SK-N-SH (cell line): Measurements from ENCODE around the gene ST3GAL6.

ENCODE experiments used
- EP300 ChIP-seq, 2 experiments: IDR thresholded peaks; 2 replicates each; pipeline versions ENCODE4 v1.4.0 to v1.6.1; 2012; ENCODE audit warnings: borderline replicate concordance in 1 of 2, low read depth in 1 of 2, low read length in 1 of 2
- FOSL2 ChIP-seq: IDR thresholded peaks from 2 replicates; pipeline ENCODE4 v1.4.0; 2012; ENCODE audit warnings: low read depth, mild to moderate bottlenecking, moderate library complexity, borderline replicate concordance
- JUND ChIP-seq: IDR thresholded peaks from 2 replicates; pipeline ENCODE4 v1.4.0; 2012
- MEF2A ChIP-seq: IDR thresholded peaks from 2 replicates; pipeline ENCODE4 v1.4.0; 2012; ENCODE audit warnings: low read depth, borderline replicate concordance
- MXI1 ChIP-seq: IDR thresholded peaks from 2 replicates; pipeline ENCODE4 v1.6.1; 2012; ENCODE audit warnings: mild to moderate bottlenecking, low read depth, low read length, improper control_type of control experiment
- POLR2AphosphoS5 ChIP-seq: IDR thresholded peaks from 2 replicates; pipeline ENCODE4 v1.6.1; 2012; ENCODE audit warnings: low read depth, low read length
- RAD21 ChIP-seq: IDR thresholded peaks from 2 replicates; pipeline ENCODE4 v1.6.1; 2012; ENCODE audit warnings: mild to moderate bottlenecking, low read length
- RFX5 ChIP-seq: IDR thresholded peaks from 2 replicates; pipeline ENCODE4 v1.6.1; 2012; ENCODE audit warnings: mild to moderate bottlenecking, improper control_type of control experiment, low read length
- SIN3A ChIP-seq: IDR thresholded peaks from 2 replicates; pipeline ENCODE4 v1.6.1; 2012; ENCODE audit warnings: low read depth, mild to moderate bottlenecking, low read length, moderate library complexity, borderline replicate concordance
- YY1 ChIP-seq: IDR thresholded peaks from 2 replicates; pipeline ENCODE4 v1.4.0; 2012; ENCODE audit warnings: low read depth, mild to moderate bottlenecking
- TF ChIP-seq, protein P1 (sequence below): fragments of 200-600 bp; sonication (generic); IDR thresholded peaks from 2 replicates; pipeline ENCODE4 v1.6.1; 2017; ENCODE audit warnings: antibody characterized with exemption, mild to moderate bottlenecking, moderate library complexity
- TF ChIP-seq, protein P2 (sequence below): IDR thresholded peaks from 2 replicates; pipeline ENCODE4 v1.4.0; 2012; ENCODE audit warnings: low read depth
- TF ChIP-seq, protein P3 (sequence below): IDR thresholded peaks from 2 replicates; pipeline ENCODE4 v1.6.1; 2012; ENCODE audit warnings: mild to moderate bottlenecking, low read depth, low read length, moderate library complexity
- TF ChIP-seq, protein P4 (sequence below): IDR thresholded peaks from 2 replicates; pipeline ENCODE4 v1.4.0; 2012; ENCODE audit warnings: low read depth, borderline replicate concordance

DNA sequence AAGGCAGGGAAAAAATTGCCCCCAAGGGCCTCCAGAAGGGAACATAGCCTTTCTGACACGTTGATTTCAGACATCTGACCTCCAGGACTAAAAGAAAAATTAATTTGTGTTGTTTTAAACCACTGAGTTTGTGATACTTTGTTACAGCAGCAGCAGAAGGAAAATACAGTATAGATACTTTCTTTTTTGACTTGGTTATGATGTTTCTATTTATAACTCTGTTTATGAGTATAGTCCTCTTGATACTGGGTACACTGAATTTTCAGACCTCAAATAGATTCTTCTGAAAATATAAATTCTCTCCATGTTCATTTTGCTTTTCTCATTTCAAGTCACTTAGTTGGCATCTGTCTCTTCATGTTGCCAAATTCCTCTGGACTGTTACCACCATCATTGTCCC lies 44.4 kb upstream of the ST3GAL6 start:
- TF ChIP-seq FOSL2 (no peak), RAD21 (no peak), YY1 (no peak), RFX5 (no peak), EP300 (IDR thresholded peaks at IDR 0.05; ENCODE audit: borderline replicate concordance in 1 of 2, low read depth in 1 of 2, low read length in 1 of 2) (no peak), POLR2AphosphoS5 (no peak), SIN3A (no peak), MEF2A (no peak), MXI1 (no peak), JUND (no peak)
- TF ChIP-seq, protein P1, sequence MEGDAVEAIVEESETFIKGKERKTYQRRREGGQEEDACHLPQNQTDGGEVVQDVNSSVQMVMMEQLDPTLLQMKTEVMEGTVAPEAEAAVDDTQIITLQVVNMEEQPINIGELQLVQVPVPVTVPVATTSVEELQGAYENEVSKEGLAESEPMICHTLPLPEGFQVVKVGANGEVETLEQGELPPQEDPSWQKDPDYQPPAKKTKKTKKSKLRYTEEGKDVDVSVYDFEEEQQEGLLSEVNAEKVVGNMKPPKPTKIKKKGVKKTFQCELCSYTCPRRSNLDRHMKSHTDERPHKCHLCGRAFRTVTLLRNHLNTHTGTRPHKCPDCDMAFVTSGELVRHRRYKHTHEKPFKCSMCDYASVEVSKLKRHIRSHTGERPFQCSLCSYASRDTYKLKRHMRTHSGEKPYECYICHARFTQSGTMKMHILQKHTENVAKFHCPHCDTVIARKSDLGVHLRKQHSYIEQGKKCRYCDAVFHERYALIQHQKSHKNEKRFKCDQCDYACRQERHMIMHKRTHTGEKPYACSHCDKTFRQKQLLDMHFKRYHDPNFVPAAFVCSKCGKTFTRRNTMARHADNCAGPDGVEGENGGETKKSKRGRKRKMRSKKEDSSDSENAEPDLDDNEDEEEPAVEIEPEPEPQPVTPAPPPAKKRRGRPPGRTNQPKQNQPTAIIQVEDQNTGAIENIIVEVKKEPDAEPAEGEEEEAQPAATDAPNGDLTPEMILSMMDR = no peak
- TF ChIP-seq, protein P2, sequence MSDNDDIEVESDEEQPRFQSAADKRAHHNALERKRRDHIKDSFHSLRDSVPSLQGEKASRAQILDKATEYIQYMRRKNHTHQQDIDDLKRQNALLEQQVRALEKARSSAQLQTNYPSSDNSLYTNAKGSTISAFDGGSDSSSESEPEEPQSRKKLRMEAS = no peak
- TF ChIP-seq, protein P3, sequence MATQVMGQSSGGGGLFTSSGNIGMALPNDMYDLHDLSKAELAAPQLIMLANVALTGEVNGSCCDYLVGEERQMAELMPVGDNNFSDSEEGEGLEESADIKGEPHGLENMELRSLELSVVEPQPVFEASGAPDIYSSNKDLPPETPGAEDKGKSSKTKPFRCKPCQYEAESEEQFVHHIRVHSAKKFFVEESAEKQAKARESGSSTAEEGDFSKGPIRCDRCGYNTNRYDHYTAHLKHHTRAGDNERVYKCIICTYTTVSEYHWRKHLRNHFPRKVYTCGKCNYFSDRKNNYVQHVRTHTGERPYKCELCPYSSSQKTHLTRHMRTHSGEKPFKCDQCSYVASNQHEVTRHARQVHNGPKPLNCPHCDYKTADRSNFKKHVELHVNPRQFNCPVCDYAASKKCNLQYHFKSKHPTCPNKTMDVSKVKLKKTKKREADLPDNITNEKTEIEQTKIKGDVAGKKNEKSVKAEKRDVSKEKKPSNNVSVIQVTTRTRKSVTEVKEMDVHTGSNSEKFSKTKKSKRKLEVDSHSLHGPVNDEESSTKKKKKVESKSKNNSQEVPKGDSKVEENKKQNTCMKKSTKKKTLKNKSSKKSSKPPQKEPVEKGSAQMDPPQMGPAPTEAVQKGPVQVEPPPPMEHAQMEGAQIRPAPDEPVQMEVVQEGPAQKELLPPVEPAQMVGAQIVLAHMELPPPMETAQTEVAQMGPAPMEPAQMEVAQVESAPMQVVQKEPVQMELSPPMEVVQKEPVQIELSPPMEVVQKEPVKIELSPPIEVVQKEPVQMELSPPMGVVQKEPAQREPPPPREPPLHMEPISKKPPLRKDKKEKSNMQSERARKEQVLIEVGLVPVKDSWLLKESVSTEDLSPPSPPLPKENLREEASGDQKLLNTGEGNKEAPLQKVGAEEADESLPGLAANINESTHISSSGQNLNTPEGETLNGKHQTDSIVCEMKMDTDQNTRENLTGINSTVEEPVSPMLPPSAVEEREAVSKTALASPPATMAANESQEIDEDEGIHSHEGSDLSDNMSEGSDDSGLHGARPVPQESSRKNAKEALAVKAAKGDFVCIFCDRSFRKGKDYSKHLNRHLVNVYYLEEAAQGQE = no peak
- TF ChIP-seq, protein P4, sequence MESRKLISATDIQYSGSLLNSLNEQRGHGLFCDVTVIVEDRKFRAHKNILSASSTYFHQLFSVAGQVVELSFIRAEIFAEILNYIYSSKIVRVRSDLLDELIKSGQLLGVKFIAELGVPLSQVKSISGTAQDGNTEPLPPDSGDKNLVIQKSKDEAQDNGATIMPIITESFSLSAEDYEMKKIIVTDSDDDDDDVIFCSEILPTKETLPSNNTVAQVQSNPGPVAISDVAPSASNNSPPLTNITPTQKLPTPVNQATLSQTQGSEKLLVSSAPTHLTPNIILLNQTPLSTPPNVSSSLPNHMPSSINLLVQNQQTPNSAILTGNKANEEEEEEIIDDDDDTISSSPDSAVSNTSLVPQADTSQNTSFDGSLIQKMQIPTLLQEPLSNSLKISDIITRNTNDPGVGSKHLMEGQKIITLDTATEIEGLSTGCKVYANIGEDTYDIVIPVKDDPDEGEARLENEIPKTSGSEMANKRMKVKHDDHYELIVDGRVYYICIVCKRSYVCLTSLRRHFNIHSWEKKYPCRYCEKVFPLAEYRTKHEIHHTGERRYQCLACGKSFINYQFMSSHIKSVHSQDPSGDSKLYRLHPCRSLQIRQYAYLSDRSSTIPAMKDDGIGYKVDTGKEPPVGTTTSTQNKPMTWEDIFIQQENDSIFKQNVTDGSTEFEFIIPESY = no peak
